Loucy (cell line): ENCODE data around the gene TNFSF8.

ENCODE experiments used
- H2AFZ ChIP-seq: fragments of 200-600 bp; sonication (generic); 2 replicates; pipeline ENCODE4 v1.6.0; 2016; ENCODE audit warnings: antibody characterized with exemption, mild to moderate bottlenecking, low read length, moderate library complexity
- H3F3A ChIP-seq: fragments of 200-600 bp; 2 replicates; pipeline ENCODE4 v1.6.0; 2016; ENCODE audit warnings: antibody characterized with exemption, low read depth, mild to moderate bottlenecking
- H3K27me3 ChIP-seq: fragments of 200-600 bp; sonication (generic); 2 replicates; pipeline ENCODE4 v1.6.1; 2014; ENCODE audit warnings: low read length, mild to moderate bottlenecking; ENCODE audit not compliant: insufficient read depth, poor library complexity, severe bottlenecking
- H3K36me3 ChIP-seq: fragments of 200-600 bp; sonication (generic); 2 replicates; pipeline ENCODE4 v1.6.1; 2016; ENCODE audit warnings: low read length; ENCODE audit not compliant: insufficient read depth
- H3K4me1 ChIP-seq: fragments of 200-600 bp; sonication (generic); 2 replicates; pipeline ENCODE4 v1.5.1; 2014; ENCODE audit warnings: low read length, mild to moderate bottlenecking; ENCODE audit not compliant: insufficient read depth, poor library complexity, severe bottlenecking
- H3K4me2 ChIP-seq: fragments of 200-600 bp; sonication (generic); 2 replicates; pipeline ENCODE4 v1.6.0; 2014; ENCODE audit warnings: antibody characterized with exemption, low read length, low read depth, mild to moderate bottlenecking; ENCODE audit not compliant: poor library complexity, severe bottlenecking
- H3K4me3 ChIP-seq: fragments of 200-600 bp; sonication (generic); 2 replicates; pipeline ENCODE4 v1.5.1; 2014; ENCODE audit warnings: low read length, mild to moderate bottlenecking, mixed read lengths; ENCODE audit not compliant: poor library complexity, severe bottlenecking
- H3K79me2 ChIP-seq: fragments of 200-600 bp; sonication (generic); 2 replicates; pipeline ENCODE4 v1.6.1; 2014; ENCODE audit warnings: low read length; ENCODE audit not compliant: insufficient read depth
- H3K9ac ChIP-seq: fragments of 200-600 bp; sonication (generic); 2 replicates; pipeline ENCODE4 v1.6.0; 2014; ENCODE audit warnings: mild to moderate bottlenecking, low read depth, low read length, moderate library complexity; ENCODE audit not compliant: poor library complexity, severe bottlenecking
- H3K9me2 ChIP-seq: fragments of 200-600 bp; sonication (generic); replicated peaks from 2 replicates; pipeline ENCODE4 v1.6.1; 2016; ENCODE audit warnings: low read depth, low read length, mixed read lengths
- H3K9me3 ChIP-seq: fragments of 200-600 bp; sonication (generic); 2 replicates; pipeline ENCODE4 v1.6.1; 2014; ENCODE audit warnings: mild to moderate bottlenecking, antibody characterized with exemption, low read length, low read depth; ENCODE audit not compliant: insufficient read depth
- H4K20me1 ChIP-seq: fragments of 200-600 bp; sonication (generic); 2 replicates; pipeline ENCODE4 v1.6.0; 2014; ENCODE audit warnings: antibody characterized with exemption, low read length, mild to moderate bottlenecking; ENCODE audit not compliant: insufficient read depth, poor library complexity, severe bottlenecking
- EZH2phosphoT487 ChIP-seq: fragments of 200-600 bp; IDR thresholded peaks from 2 replicates; pipeline ENCODE4 v1.6.1; 2018; ENCODE audit warnings: antibody characterized with exemption, mild to moderate bottlenecking, moderate library complexity, borderline replicate concordance
- TF ChIP-seq, protein P1 (sequence below): fragments of 200-600 bp; sonication (generic); conservative IDR thresholded peaks from 2 replicates; pipeline ENCODE4 v1.5.1; 2014; ENCODE audit warnings: mild to moderate bottlenecking, antibody characterized with exemption, low read length

TNFSF8 gene

GRCh38 chr9:114861922-114862605 lies 68.3 kb downstream of the TNFSF8 start:
- Histone ChIP-seq H3F3A (no peaks in the 10 kb centered on the region), H3K9me2 (no peaks in the 10 kb centered on the region), H3K9me3 (no peaks in the 10 kb centered on the region), H3K27me3 (no peaks in the 10 kb centered on the region), H3K4me2 (no peak overlapping the region), H2AFZ (no peak overlapping the region), H3K4me3 (no peak overlapping the region), H3K36me3 (no peaks in the 10 kb centered on the region), H3K9ac (no peak overlapping the region), H3K79me2 (no peaks in the 10 kb centered on the region), H4K20me1 (no peaks in the 10 kb centered on the region), H3K4me1 (no peaks in the 10 kb centered on the region)
- TF ChIP-seq EZH2phosphoT487: no peak
- TF ChIP-seq, protein P1, sequence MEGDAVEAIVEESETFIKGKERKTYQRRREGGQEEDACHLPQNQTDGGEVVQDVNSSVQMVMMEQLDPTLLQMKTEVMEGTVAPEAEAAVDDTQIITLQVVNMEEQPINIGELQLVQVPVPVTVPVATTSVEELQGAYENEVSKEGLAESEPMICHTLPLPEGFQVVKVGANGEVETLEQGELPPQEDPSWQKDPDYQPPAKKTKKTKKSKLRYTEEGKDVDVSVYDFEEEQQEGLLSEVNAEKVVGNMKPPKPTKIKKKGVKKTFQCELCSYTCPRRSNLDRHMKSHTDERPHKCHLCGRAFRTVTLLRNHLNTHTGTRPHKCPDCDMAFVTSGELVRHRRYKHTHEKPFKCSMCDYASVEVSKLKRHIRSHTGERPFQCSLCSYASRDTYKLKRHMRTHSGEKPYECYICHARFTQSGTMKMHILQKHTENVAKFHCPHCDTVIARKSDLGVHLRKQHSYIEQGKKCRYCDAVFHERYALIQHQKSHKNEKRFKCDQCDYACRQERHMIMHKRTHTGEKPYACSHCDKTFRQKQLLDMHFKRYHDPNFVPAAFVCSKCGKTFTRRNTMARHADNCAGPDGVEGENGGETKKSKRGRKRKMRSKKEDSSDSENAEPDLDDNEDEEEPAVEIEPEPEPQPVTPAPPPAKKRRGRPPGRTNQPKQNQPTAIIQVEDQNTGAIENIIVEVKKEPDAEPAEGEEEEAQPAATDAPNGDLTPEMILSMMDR: no peak

DNA sequence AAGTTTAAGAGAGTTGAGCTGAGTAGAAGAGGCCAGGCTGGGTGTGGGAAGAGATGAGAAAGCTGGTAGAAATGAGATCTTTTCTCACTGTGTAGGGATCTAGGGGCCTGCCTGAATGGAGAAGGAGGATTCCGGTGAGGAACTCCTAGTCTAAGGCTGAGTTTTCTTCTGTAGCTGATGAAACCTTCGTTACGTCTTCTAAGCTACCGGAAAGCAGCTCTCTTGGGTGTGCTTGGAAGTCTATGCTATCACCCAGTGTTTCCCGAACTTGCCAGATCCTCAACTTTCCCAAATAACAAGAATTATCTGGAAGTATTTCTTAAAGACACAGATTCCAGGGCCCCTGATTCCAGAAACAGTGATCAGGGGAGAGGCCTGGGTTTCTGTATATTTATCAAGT lies 69.1 kb downstream of the TNFSF8 start:
- Histone ChIP-seq H3K27me3 (no peaks in the 10 kb centered on the region), H3K4me2 (no peak overlapping the region), H4K20me1 (no peaks in the 10 kb centered on the region), H3K4me3 (no peak overlapping the region), H2AFZ (no peak overlapping the region), H3K9me2 (no peaks in the 10 kb centered on the region), H3K79me2 (no peaks in the 10 kb centered on the region), H3F3A (no peaks in the 10 kb centered on the region), H3K9me3 (no peaks in the 10 kb centered on the region), H3K9ac (no peak overlapping the region), H3K36me3 (no peaks in the 10 kb centered on the region), H3K4me1 (no peaks in the 10 kb centered on the region)
- no peak for TF ChIP-seq EZH2phosphoT487
- TF ChIP-seq, protein P1: no peak

- Histone ChIP-seq H3K9me2 (no peaks in the 10 kb centered on the region), H3K36me3 (no peaks in the 10 kb centered on the region), H3K9me3 (no peaks in the 10 kb centered on the region), H3K27me3 (no peaks in the 10 kb centered on the region), H3K9ac (no peak overlapping the region), H3K4me3 (no peak overlapping the region), H3K4me2 (no peak overlapping the region), H3K79me2 (no peaks in the 10 kb centered on the region), H4K20me1 (no peaks in the 10 kb centered on the region), H3F3A (no peaks in the 10 kb centered on the region), H3K4me1 (no peaks in the 10 kb centered on the region), H2AFZ (no peak overlapping the region)
- TF ChIP-seq, protein P1: no peak
- TF ChIP-seq EZH2phosphoT487: no peak
Observed at GRCh38 chr9:114860187-114860586, 70.2 kb downstream of the TNFSF8 start.
